Measurements from ENCODE around the gene PTMS. TPM values are rescaled to one million over a fixed set of nuclear protein-coding genes. Genes with fewer than 3 reads are reported as not detected.

The PTMS gene
- total RNA-seq, 1 experiment from 2014 or later: 633 TPM

DNA sequence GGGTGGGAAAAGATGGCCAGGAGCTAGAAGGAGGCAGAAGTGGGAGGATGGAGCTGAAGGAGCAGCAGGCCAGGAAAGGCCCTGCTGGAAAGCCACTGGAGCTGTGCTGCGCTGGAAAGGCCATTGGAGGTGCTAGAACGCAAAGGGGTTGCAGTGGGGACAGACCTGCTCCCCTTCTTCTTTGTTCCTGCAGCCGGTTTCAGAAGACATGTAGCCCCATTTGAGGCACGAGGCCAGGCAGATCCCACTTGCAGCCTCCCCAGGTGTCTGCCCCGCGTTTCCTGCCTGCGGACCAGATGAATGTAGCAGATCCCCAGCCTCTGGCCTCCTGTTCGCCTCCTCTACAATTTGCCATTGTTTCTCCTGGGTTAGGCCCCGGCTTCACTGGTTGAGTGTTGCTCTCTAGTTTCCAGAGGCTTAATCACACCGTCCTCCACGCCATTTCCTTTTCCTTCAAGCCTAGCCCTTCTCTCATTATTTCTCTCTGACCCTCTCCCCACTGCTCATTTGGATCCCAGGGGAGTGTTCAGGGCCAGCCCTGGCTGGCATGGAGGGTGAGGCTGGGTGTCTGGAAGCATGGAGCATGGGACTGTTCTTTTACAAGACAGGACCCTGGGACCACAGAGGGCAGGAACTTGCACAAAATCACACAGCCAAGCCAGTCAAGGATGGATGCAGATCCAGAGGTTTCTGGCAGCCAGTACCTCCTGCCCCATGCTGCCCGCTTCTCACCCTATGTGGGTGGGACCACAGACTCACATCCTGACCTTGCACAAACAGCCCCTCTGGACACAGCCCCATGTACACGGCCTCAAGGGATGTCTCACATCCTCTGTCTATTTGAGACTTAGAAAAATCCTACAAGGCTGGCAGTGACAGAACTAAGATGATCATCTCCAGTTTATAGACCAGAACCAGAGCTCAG, 53.2 kb downstream of the PTMS start:
- Histone ChIP-seq H3K27me3 (ENCODE audit: insufficient read depth, low read depth) (peaks cover 68% of the 10 kb centered on the region), H3K4me1 (replicated peaks; ENCODE audit: insufficient read depth) (no peaks in the 10 kb centered on the region; the same call in 1 of the 2 replicates), H3K27ac (no peak overlapping the region), H3K4me2 (no peak overlapping the region), H3K9me3 (ENCODE audit: insufficient read depth, low read depth) (no peaks in the 10 kb centered on the region), H3K4me3 (no peak overlapping the region), H3K9me2 (ENCODE audit: insufficient read depth) (no peaks in the 10 kb centered on the region), H3K36me3 (ENCODE audit: low read depth) (no peaks in the 10 kb centered on the region), H3F3A (ENCODE audit: insufficient read depth, low read depth) (no peaks in the 10 kb centered on the region), H3K79me2 (ENCODE audit: low read depth) (no peaks in the 10 kb centered on the region), H4K20me1 (ENCODE audit: insufficient read depth) (no peaks in the 10 kb centered on the region), H2AFZ (no peak overlapping the region)
- intact Hi-C loops (cut with micrococcal nuclease; ENCODE audit: unreplicated experiment): no loop called here
- BruUV-seq (replicated peaks): no TSS peak
- no peak for DNase-seq
- TF ChIP-seq, protein P1, sequence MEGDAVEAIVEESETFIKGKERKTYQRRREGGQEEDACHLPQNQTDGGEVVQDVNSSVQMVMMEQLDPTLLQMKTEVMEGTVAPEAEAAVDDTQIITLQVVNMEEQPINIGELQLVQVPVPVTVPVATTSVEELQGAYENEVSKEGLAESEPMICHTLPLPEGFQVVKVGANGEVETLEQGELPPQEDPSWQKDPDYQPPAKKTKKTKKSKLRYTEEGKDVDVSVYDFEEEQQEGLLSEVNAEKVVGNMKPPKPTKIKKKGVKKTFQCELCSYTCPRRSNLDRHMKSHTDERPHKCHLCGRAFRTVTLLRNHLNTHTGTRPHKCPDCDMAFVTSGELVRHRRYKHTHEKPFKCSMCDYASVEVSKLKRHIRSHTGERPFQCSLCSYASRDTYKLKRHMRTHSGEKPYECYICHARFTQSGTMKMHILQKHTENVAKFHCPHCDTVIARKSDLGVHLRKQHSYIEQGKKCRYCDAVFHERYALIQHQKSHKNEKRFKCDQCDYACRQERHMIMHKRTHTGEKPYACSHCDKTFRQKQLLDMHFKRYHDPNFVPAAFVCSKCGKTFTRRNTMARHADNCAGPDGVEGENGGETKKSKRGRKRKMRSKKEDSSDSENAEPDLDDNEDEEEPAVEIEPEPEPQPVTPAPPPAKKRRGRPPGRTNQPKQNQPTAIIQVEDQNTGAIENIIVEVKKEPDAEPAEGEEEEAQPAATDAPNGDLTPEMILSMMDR (conservative IDR thresholded peaks at IDR 0.05): no peak
- no peak for TF ChIP-seq EZH2 (IDR thresholded peaks at IDR 0.05; ENCODE audit: low read depth)
- ChIA-PET POLR2A (ENCODE audit: unreplicated experiment) (interaction anchor here (0.6 kb wide), 1 partner anchor 130 kb away, joined by 5 read pairs; the partner anchor contains the start of gene ZNF384), CTCF (no interaction called here)

DNA sequence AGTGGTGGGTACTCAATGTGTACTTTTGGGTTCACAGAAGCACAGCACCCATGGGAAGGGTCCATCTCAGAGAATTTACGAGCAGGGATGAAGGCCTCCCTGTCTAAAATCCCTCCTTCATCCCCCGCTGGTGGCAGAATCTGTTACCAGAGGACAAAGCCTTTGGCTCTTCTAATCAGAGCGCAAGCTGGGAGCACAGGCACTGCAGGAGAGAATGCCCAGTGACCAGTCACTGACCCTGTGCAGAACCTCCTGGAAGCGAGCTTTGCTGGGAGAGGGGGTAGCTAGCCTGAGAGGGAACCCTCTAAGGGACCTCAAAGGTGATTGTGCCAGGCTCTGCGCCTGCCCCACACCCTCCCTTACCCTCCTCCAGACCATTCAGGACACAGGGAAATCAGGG, 54.0 kb downstream of the PTMS start:
- BruUV-seq (replicated peaks): no TSS peak
- Histone ChIP-seq H4K20me1 (ENCODE audit: insufficient read depth) (no peaks in the 10 kb centered on the region), H3K4me3 (no peak overlapping the region), H3K27me3 (ENCODE audit: insufficient read depth, low read depth) (peaks cover 68% of the 10 kb centered on the region), H3K9me2 (ENCODE audit: insufficient read depth) (no peaks in the 10 kb centered on the region), H3K9me3 (ENCODE audit: insufficient read depth, low read depth) (no peaks in the 10 kb centered on the region), H3K4me1 (replicated peaks; ENCODE audit: insufficient read depth) (no peaks in the 10 kb centered on the region; the same call in 1 of the 2 replicates), H2AFZ (no peak overlapping the region), H3K79me2 (ENCODE audit: low read depth) (no peaks in the 10 kb centered on the region), H3K36me3 (ENCODE audit: low read depth) (no peaks in the 10 kb centered on the region), H3F3A (ENCODE audit: insufficient read depth, low read depth) (no peaks in the 10 kb centered on the region; the same call in 1 of the 2 replicates), H3K27ac (no peak overlapping the region), H3K4me2 (no peak overlapping the region)
- ChIA-PET POLR2A (ENCODE audit: unreplicated experiment) (interaction anchor here (0.6 kb wide), 1 partner anchor 131 kb away, joined by 5 read pairs; the partner anchor contains the start of gene ZNF384), CTCF (no interaction called here)
- DNase-seq: no peak
- intact Hi-C loops (cut with micrococcal nuclease; ENCODE audit: unreplicated experiment): no loop called here
- TF ChIP-seq, protein P1 (conservative IDR thresholded peaks at IDR 0.05): no peak
- TF ChIP-seq EZH2 (IDR thresholded peaks at IDR 0.05; ENCODE audit: low read depth): no peak

Other genes with a start within 250 kb of the PTMS start
- 6,143 and 8,169 TPM in 2 replicates for gene GAPDH, start 231.8 kb upstream of the PTMS start, total RNA-seq (2021)
- 0.65 and 0.70 TPM in 2 replicates for gene IFFO1, start 210.3 kb upstream of the PTMS start, total RNA-seq (2021)
- 97.5 and 101 TPM in 2 replicates for gene NOP2, start 198.1 kb upstream of the PTMS start, total RNA-seq (2021)
- 359 and 373 TPM in 2 replicates for gene CHD4, start 159.0 kb upstream of the PTMS start, total RNA-seq (2021)
- gene LPAR5, start 130.4 kb upstream of the PTMS start, total RNA-seq (2021): 14.2 and 14.8 TPM in 2 replicates
- gene ACRBP, start 118.9 kb upstream of the PTMS start, total RNA-seq (2021): 4.2 and 6.1 TPM in 2 replicates
- 87.6 and 88.7 TPM in 2 replicates for gene ING4, start 103.2 kb upstream of the PTMS start, total RNA-seq (2021)
- gene ZNF384, start 77.0 kb upstream of the PTMS start, total RNA-seq (2021): 74.3 and 106 TPM in 2 replicates
- gene PIANP, start 65.5 kb upstream of the PTMS start, total RNA-seq (2021): not detected in 2 replicates
- gene COPS7A, start 42.3 kb upstream of the PTMS start, total RNA-seq (2021): 88.7 and 116 TPM in 2 replicates
- 349 and 379 TPM in 2 replicates for gene MLF2, start 13.2 kb upstream of the PTMS start, total RNA-seq (2021)
- 9.4 and 10.5 TPM in 2 replicates for gene LAG3, start 6.2 kb downstream of the PTMS start, total RNA-seq (2021)
- 1.0 and 3.2 TPM in 2 replicates for gene CD4, start 23.2 kb downstream of the PTMS start, total RNA-seq (2021)
- gene GPR162, start 55.5 kb downstream of the PTMS start, total RNA-seq (2021): 2.4 and 3.8 TPM in 2 replicates
- 0.45 and 0.52 TPM in 2 replicates for gene P3H3, start 62.0 kb downstream of the PTMS start, total RNA-seq (2021)
- gene GNB3, start 74.6 kb downstream of the PTMS start, total RNA-seq (2021): not detected in 2 replicates
- 104 and 125 TPM in 2 replicates for gene CDCA3, start 84.9 kb downstream of the PTMS start, total RNA-seq (2021)
- 267 and 308 TPM in 2 replicates for gene USP5, start 85.8 kb downstream of the PTMS start, total RNA-seq (2021)
- gene TPI1, start 101.2 kb downstream of the PTMS start, total RNA-seq (2021): 1,080 and 1,199 TPM in 2 replicates
- 28.9 and 30.1 TPM in 2 replicates for gene SPSB2, start 106.9 kb downstream of the PTMS start, total RNA-seq (2021)
- gene LRRC23, start 138.5 kb downstream of the PTMS start, total RNA-seq (2021): 29.3 and 38.8 TPM in 2 replicates
- 38.8 and 56.6 TPM in 2 replicates for gene ENO2, start 148.2 kb downstream of the PTMS start, total RNA-seq (2021)
- gene ATN1, start 161.6 kb downstream of the PTMS start, total RNA-seq (2021): 158 and 159 TPM in 2 replicates
- not detected in 2 replicates for gene RNU7-1, start 177.5 kb downstream of the PTMS start, total RNA-seq (2021)
- 198 and 218 TPM in 2 replicates for gene C12orf57, start 177.7 kb downstream of the PTMS start, total RNA-seq (2021)
- 84.1 and 92.7 TPM in 2 replicates for gene PTPN6, start 185.0 kb downstream of the PTMS start, total RNA-seq (2021)
- gene PHB2, start 204.3 kb downstream of the PTMS start, total RNA-seq (2021): 384 and 386 TPM in 2 replicates
- gene EMG1, start 204.6 kb downstream of the PTMS start, total RNA-seq (2021): 84.5 and 96.5 TPM in 2 replicates

Measured in PC-9 (cell line).